HG02852 (cell line): ENCODE measurements around the gene FBXL7.

Source experiments
- ATAC-seq: cut with Tn5 transposase; IDR thresholded peaks from one replicate; pipeline ENCODE4 v1.9.1; 2021; ENCODE audit warnings: mild to moderate bottlenecking, moderate library complexity; ENCODE audit not compliant: unreplicated experiment

The FBXL7 gene

GRCh38 chr5:15499528-15500324, at the start of gene FBXL7:
Gene FBXL7 (plus strand): TSS chr5:15500180.
- ATAC-seq, result no peak

DNA sequence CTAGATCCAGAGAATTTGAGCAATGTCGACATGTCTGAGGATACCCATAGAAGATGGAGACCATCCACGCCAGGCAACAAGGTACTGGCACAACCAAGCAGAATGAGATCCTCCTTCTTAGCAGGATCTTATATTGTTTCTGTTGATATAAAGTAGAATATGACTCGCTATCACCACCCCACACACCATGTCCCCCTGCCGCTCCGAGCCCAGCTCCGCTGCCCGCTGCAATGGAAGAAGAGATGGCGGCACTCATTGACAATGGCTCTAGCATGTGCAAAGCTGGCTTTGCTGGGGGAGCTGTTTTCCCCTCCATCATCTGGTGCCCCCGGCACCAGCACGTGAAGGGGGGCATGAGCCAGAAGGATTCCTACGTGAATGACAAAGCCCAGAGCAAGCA, 49.5 kb upstream of the FBXL7 start:
- ATAC-seq, result no peak

DNA sequence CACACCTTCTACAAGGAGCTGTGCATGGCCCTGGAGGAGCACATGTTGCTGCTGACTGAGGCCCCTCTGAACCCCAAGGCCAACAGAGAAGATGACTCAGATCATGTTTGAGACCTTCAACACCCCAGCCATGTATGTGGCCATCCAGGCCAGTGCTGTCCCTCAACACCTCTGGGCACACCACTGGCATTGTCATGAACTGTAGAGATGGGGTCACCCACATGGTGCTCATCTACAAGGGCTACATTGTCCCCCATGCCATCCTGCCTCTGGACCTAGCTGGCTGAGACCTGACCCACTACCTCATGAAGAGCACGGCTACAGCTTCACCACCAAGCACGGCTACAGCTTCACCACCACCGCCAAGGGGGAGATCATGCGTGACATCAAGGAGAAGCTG, 49.0 kb upstream of the FBXL7 start:
- ATAC-seq, result no peak

- no peak for ATAC-seq
Measured at GRCh38 chr5:15452030-15452429, 48.0 kb upstream of the FBXL7 start.

GRCh38 chr5:15452781-15453180, 47.2 kb upstream of the FBXL7 start:
- no peak for ATAC-seq

DNA sequence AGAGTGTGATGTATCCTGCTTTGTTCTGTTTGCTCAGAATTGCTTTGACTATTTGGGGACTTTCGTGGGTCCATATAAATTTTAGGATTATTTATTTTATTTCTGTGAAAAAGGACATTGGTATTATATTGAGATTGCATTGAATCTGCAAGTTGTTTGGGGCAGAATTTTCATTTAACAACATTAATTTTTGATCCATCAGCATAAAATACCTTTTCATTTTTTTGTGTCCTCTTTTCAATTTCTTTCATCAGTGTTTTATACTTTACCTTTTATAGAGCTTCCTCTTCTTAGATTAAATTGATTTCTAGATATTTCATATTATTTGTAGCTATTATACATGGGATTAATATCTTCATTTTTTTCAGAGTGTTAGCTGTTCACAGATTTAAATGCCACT, 40.8 kb upstream of the FBXL7 start:
- no peak for ATAC-seq

DNA sequence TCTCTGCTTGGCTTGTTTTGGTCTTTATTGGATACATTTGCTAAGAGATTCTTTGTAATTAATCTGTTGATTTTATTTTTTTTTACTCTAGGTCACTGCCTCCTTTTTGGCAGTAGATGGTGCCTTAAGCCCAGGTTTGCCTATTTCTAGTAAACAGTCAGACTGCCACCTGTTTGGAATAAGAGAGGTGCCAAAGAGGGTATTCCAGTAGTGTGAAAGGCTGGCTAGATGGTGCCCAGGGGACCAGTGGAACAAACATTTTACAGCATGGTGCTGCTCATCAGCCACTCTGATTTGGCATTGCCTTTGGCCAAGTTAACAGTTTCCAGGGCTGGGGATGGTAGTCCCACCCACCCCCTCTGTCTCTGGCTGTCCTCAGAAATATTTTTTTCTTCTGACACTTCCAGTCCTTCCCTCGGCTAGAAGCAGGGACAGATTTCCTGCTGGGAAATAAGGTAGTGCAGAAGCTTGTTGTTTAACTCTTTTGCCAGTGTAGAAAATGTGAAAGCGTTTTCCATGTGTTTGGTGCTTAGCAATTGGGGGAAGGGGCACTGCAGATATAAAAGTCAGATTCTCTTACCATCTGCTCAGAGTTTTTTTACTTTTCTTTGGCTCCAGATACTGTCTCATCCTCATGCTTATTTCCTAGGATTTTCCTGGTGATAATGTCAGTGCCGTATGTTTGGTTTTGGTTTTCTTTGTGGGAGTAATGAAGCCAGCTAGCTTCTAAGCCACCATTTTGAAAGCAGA, 36.6 kb upstream of the FBXL7 start:
- no peak for ATAC-seq

- ATAC-seq, result no peak
Measured at GRCh38 chr5:15472116-15472515, 27.9 kb upstream of the FBXL7 start.

- no peak for ATAC-seq
Measured at GRCh38 chr5:15474143-15474719, 25.7 kb upstream of the FBXL7 start.

- no peak for ATAC-seq
Measured at GRCh38 chr5:15475367-15475766, 24.6 kb upstream of the FBXL7 start.

DNA sequence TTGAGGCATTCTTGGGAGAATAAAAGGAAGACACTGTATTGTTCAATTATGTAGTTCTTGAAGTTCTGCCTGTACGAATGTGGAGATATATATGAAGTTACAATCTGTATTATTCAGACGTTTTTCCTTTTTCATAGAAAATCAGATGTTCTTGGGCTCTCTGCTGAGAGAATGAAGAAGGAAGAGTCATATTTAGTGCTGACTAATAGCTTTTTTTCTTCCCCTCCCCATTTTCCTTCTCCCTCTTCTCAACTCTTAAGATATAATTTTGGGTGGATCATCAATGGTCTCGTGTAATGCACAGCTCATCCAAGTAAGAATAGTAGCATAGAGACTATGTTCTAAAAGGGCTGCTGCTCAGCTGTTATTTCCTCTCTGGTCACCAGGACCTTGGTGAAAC, 23.0 kb upstream of the FBXL7 start:
- no peak for ATAC-seq

DNA sequence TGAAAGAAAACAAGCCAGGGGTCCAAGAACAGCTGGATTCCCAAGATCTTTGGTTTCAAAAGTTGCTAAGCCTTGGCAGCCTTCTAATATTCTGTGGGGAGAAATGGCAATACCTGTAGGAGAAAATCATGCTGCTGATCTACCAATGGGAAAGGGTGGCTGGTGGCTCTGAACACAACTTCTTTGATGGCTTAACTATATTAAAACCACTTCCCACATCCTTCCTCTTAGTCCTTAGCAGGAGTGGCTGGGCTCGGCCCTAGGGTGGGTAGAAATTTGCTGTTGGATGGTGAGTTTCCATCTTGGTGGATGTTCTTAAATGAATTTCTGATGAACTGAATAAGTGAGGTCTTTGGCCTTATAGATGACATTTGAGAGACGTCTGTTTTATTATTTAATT, 19.5 kb upstream of the FBXL7 start:
- ATAC-seq, result no peak

DNA sequence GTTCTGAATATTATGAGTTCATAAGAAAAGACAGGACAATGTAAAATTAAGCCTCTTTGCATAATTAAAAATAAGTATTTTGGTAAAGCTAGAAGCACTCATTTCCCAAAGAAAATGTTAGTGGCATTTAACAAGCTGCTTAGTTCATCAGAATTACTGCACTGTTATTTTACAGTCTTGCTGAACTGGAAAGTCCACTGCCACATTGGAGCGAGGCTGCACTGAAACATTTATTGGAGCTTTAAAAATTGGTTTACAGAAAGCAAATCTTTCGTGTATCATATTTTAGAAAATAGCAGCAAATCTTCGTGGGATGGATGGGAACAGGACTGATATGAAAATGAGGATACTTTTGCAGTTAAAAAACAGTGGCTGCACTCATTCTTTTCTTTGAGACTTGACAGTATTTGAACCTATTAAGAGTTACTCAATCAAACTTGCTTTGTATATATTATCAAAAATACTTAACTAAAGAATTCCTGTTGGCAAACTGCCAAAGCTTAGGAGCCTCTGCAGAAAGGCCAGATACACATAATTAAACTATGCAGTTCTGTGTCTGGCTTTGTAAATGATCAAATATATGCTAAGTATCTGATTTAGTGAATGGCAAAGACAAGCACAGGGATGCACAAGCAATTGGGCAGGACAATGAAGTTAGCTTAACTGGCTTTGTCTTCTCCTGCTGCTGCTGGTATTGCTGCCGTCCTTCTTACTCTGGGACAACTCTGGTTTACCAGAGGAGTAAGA, 16.5 kb upstream of the FBXL7 start:
- ATAC-seq, result no peak

- peak; percentile 54 for ATAC-seq
Measured at GRCh38 chr5:15487228-15487627, 12.8 kb upstream of the FBXL7 start.

GRCh38 chr5:15489571-15490235, 10.3 kb upstream of the FBXL7 start:
- no peak for ATAC-seq

DNA sequence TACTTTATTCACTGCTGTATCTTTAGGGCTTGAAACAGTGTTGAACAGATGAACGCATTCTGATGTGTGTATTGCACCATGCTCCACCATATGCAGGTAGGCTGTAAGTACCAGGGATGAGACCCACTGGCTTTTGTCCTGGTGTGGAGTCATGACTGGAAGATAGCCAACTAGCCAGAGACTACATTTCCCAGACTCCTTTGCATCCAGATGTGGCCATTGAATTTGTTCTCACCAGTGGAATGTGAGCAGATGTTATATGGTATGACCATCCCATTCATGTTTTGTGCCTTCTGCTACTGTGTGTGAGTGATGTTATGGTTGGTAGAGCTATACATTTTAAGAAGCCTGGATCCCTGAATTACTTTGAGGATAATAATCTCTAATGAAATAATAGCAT, 7.4 kb upstream of the FBXL7 start:
- no peak for ATAC-seq

DNA sequence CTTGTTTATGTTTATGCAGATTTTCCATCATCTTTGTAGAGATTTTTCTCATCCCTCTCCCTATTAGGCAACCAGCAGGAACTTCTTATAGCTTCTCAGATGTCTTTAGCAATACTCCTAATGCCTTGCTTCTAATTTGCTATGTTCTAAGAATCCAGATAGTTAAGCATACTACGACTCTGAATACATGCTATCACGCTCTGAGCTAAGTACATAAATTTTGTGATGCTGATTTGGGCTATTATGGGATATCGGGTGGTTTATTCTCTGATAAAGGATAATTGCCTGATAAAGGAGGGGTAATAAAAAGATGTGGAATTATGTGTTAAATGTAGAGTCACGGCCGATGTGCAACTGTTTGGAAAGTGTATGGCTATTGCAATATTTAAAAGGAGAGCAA, 6.5 kb upstream of the FBXL7 start:
- ATAC-seq, result no peak

DNA sequence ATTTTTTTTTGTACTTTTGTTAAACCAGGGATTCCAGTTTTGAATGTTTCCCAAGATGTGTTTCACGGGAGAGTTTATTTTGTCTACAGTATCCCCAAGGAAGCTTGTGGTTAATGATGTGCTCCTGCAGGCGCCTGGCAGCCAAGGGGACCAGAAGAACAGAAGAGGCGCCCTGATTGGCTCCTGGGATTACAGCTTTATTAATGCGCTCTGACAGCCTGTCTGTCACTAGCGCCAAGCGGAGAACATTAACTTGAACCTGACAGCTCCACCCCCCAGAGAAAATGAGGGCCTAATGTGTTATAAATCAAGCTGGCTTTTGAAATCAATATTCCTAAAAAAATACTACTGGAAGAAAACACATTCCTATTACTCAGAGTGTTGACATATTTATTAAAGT, 5.0 kb upstream of the FBXL7 start:
- no peak for ATAC-seq

DNA sequence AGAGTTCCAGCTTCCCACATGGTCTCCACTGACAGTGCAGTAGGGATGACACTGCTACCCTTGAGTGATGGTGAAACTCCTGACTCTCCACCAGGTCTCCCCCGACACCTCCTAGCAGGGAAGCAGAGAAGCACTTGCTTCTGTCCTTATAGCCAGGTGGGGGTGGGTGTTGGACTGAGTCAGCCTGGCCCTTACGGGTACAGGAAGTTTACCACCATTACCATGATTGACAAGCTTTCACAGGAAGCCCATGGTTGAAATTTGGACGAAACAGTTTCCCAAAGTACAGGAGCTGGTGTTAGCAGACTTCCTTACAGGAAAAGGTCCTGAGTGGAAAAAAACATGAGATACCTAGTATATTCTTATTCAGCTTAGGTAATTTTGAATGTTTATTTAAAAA, 3.1 kb upstream of the FBXL7 start:
- ATAC-seq, result no peak

- no peak for ATAC-seq
Measured at GRCh38 chr5:15500325-15501001, 483 bp downstream of the FBXL7 start.
